ENCODE measurements around the gene PCIF1. TPM values are rescaled to one million over a fixed set of nuclear protein-coding genes. Genes with fewer than 3 reads are reported as not detected.
A peak's percentile ranks its signal among the peaks of the same experiment; 100 is the strongest.

PCIF1 gene
- total RNA-seq, 1 donor from 2014 or later = 6.3 TPM

- H3K4me3 ChIP-seq (ENCODE audit: low read depth, low read length) = no peak overlapping the region
- TF ChIP-seq, protein P1, sequence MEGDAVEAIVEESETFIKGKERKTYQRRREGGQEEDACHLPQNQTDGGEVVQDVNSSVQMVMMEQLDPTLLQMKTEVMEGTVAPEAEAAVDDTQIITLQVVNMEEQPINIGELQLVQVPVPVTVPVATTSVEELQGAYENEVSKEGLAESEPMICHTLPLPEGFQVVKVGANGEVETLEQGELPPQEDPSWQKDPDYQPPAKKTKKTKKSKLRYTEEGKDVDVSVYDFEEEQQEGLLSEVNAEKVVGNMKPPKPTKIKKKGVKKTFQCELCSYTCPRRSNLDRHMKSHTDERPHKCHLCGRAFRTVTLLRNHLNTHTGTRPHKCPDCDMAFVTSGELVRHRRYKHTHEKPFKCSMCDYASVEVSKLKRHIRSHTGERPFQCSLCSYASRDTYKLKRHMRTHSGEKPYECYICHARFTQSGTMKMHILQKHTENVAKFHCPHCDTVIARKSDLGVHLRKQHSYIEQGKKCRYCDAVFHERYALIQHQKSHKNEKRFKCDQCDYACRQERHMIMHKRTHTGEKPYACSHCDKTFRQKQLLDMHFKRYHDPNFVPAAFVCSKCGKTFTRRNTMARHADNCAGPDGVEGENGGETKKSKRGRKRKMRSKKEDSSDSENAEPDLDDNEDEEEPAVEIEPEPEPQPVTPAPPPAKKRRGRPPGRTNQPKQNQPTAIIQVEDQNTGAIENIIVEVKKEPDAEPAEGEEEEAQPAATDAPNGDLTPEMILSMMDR (IDR thresholded peaks at IDR 0.05; ENCODE audit: insufficient read depth, low read length, severe bottlenecking) = no peak
- FAIRE-seq (no peak), DNase-seq (ENCODE audit: low read depth) (no peak)
- H3K27me3 ChIP-seq (ENCODE audit: control insufficient read depth, insufficient read depth, low read length) = no peaks in the 10 kb centered on the region
- peaks cover 47% of the 10 kb centered on the region for H3K36me3 ChIP-seq (ENCODE audit: control insufficient read depth, insufficient read depth, low read length)
Measured at GRCh38 chr20:45959956-45960630, 25.6 kb downstream of the PCIF1 start.

DNA sequence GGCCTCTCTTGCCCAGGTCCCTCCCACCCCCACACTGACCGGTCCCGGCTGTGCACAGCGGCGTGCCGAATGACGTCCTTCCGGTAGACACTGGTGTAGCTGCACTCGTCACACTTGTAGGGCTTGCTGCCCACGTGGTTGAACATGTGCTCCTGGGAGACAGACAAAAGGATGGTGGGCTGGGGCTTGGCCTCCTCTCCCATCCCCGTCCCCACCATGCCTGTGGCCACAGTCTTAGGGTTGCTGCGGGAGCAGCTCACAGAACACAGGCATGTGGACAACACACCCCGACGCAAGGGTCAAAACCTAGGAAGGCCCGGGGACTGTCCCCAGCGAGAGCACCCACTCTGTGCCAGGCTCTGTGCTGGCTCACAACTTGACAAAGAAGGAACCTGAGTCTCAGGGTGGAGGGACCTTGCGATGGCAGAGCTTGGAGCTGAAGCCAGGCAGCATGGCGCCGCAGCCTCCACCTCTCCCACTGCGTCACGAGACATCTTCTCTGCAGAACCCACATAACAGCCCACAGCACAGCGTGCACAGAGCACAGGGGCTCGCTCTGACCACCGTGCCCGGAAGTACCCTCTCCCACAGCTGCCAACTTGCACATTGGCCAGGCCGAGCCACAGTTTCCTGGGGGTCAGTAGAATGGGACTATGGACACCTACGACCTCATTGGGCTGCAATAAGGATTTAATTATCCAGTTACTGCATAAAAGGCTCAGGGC is 27.7 kb downstream of the PCIF1 start:
- Histone ChIP-seq H3K36me3 (ENCODE audit: control insufficient read depth, insufficient read depth, low read length) (peaks cover 51% of the 10 kb centered on the region), H3K4me3 (ENCODE audit: low read depth, low read length) (no peak overlapping the region), H3K27me3 (ENCODE audit: control insufficient read depth, insufficient read depth, low read length) (no peaks in the 10 kb centered on the region)
- FAIRE-seq = no peak
- TF ChIP-seq, protein P1 (IDR thresholded peaks at IDR 0.05; ENCODE audit: insufficient read depth, low read length, severe bottlenecking) = no peak
- no peak for DNase-seq (ENCODE audit: low read depth)

DNA sequence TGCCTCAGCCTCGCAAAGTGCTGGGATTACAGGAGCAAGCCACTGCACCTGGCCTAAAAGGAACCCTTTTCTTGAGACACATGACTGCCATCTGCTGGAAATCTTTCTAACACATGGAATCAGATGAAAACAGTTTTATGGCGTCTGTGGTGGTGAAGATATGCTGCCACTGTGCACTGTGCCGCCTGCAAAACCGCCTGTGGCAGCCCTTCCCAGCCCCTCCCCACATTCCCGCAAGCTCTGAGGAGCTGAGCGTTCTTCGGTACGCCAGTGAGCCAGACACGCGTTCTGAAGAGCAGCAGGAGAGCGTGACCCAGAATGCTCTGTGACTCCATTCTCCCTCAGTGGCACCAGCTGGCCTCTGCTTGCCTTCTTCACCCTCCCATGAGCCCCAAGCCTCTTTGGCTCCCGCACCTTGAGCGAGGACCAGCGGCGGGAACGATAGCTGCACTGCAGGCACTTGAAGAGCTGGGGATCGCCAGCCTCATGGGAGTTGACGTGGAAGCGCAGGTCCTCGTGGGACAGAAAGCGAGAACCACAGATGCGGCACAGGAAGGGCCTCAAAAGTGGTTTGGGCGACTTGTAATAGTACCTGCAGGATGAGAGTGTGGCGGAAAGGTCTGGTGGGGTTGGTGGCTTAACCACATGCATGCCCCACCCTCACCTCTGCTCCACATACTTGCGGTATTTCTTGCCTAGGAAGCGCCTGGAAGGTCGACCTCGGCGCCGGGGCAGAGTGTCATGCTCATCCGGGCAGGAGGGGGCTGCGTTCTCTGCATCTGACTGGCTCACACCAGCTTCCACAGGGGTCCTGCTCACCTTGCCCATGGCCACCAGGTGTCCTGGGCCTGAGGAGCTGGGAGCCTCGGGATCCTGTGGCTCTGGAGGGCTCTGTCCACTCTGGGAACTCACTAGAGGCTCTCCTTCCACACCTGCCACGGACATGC is 28.8 kb downstream of the PCIF1 start:
- peaks cover 59% of the 10 kb centered on the region for H3K36me3 ChIP-seq (ENCODE audit: control insufficient read depth, insufficient read depth, low read length)
- no peak for FAIRE-seq
- DNase-seq (ENCODE audit: low read depth) = peak; percentile 49
- no peak overlapping the region for H3K4me3 ChIP-seq (ENCODE audit: low read depth, low read length)
- TF ChIP-seq, protein P1 (IDR thresholded peaks at IDR 0.05; ENCODE audit: insufficient read depth, low read length, severe bottlenecking) = peak; percentile 44
- no peaks in the 10 kb centered on the region for H3K27me3 ChIP-seq (ENCODE audit: control insufficient read depth, insufficient read depth, low read length)

GRCh38 chr20:45964006-45964400 is 29.5 kb downstream of the PCIF1 start:
- TF ChIP-seq, protein P1 (IDR thresholded peaks at IDR 0.05; ENCODE audit: insufficient read depth, low read length, severe bottlenecking) = no peak
- Histone ChIP-seq H3K4me3 (ENCODE audit: low read depth, low read length) (no peak overlapping the region), H3K27me3 (ENCODE audit: control insufficient read depth, insufficient read depth, low read length) (no peaks in the 10 kb centered on the region), H3K36me3 (ENCODE audit: control insufficient read depth, insufficient read depth, low read length) (peaks cover 61% of the 10 kb centered on the region)
- FAIRE-seq = no peak
- DNase-seq (ENCODE audit: low read depth) = no peak

- no peaks in the 10 kb centered on the region for H3K27me3 ChIP-seq (ENCODE audit: control insufficient read depth, insufficient read depth, low read length)
- TF ChIP-seq, protein P1 (IDR thresholded peaks at IDR 0.05; ENCODE audit: insufficient read depth, low read length, severe bottlenecking) = no peak
- H3K36me3 ChIP-seq (ENCODE audit: control insufficient read depth, insufficient read depth, low read length) = peaks cover 56% of the 10 kb centered on the region
- FAIRE-seq (no peak), DNase-seq (ENCODE audit: low read depth) (no peak)
- no peak overlapping the region for H3K4me3 ChIP-seq (ENCODE audit: low read depth, low read length)
Measured at GRCh38 chr20:45965169-45966002, 30.9 kb downstream of the PCIF1 start.
